HL-60 (cell line): ENCODE measurements around the gene STAC3.

ENCODE experiments used
- DNase-seq, 2 experiments: peaks; one replicate each; pipeline ENCODE4 v3.0.0-alpha.2; 2010 to 2020; ENCODE audit warnings: low read depth in 1 of 2, low spot score in 1 of 2
- H3K27ac ChIP-seq: fragments of 250-450 bp; sonication (Bioruptor Pico); replicated peaks from 2 replicates; pipeline ENCODE4 v1.5.1; 2020; ENCODE audit warnings: mild to moderate bottlenecking, moderate library complexity
- H3K27me3 ChIP-seq: fragments of 250-450 bp; sonication (Bioruptor Pico); 2 replicates; pipeline ENCODE4 v1.5.1; 2021; ENCODE audit warnings: mild to moderate bottlenecking, moderate library complexity; ENCODE audit not compliant: insufficient read depth, poor library complexity, severe bottlenecking
- H3K4me3 ChIP-seq: replicated peaks from 2 replicates; pipeline ENCODE4 v1.5.1; 2011; ENCODE audit warnings: mild to moderate bottlenecking, control low read depth, low read length; ENCODE audit not compliant: insufficient read depth
- CTCF ChIP-seq: IDR thresholded peaks from one replicate; pipeline ENCODE4 v1.5.1; 2011; ENCODE audit warnings: low read length, control low read depth, inconsistent platforms; ENCODE audit not compliant: insufficient read depth
- GABPA ChIP-seq: IDR thresholded peaks from 2 replicates; pipeline ENCODE4 v1.6.1; 2012; ENCODE audit warnings: low read depth
- POLR2AphosphoS5 ChIP-seq: IDR thresholded peaks from 2 replicates; pipeline ENCODE4 v1.6.1; 2012; ENCODE audit warnings: low read depth
- REST ChIP-seq: IDR thresholded peaks from 2 replicates; pipeline ENCODE4 v1.6.1; 2012; ENCODE audit warnings: low read depth; ENCODE audit not compliant: insufficient replicate concordance
- SPI1 ChIP-seq: IDR thresholded peaks from 2 replicates; pipeline ENCODE4 v1.6.1; 2012; ENCODE audit warnings: low read depth, mild to moderate bottlenecking, borderline replicate concordance

The STAC3 gene

DNA sequence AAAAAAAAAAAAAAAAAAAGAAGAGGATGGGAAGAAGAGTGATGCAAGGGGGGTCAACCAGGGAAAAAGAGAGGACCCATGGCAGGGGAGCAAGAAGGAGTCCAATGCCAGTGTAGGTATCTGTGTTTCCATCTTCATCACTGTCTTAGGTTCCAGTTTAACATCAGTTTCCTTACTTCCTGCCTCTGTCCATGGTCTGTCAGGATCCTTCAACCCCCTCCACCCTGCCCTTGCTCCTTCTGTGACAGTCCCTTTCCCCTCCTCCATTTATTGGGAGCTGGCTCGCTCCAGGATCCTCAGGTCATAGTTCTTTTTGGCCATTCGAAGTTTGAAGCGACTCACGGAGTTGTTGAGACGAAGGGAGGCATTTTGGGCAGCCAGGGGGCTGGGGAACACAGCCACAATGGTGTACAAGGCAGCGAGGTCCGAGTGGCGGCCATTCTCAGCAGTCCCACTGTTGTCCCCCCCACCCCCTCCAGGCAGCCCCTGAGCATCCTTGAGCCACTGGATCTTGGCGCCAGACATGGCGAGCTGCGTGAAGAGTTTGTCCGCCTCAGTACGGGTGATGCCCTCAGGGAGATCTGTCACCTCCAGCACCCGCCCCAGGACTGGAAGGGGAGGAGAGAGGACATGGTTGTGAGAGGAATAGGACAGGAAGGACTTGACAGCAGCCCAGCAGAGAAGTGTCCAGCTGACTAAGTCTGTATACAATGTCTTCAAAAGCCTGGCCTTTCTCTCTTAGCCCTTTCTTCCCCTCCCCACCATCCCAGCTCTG lies 3.7 kb upstream of the STAC3 start:
- no peak overlapping the region for H3K4me3 ChIP-seq
- no peaks in the 10 kb centered on the region for H3K27me3 ChIP-seq
- no peak overlapping the region for H3K27ac ChIP-seq
- no peak for DNase-seq
- TF ChIP-seq SPI1 (no peak), CTCF (no peak), REST (peak; percentile 71), GABPA (no peak), POLR2AphosphoS5 (no peak)

- no peak overlapping the region for H3K4me3 ChIP-seq
These were observed 446 bp downstream of the STAC3 start for GRCh38 chr12:57250541-57250940.

More at GRCh38 chr12:57250541-57250940, 446 bp downstream of the STAC3 start:
- DNase-seq: no peak
- Histone ChIP-seq H3K27ac (no peak overlapping the region), H3K27me3 (no peaks in the 10 kb centered on the region)
- no peak for TF ChIP-seq SPI1
- no peak for TF ChIP-seq GABPA
- TF ChIP-seq POLR2AphosphoS5: no peak
- no peak for TF ChIP-seq CTCF
- no peak for TF ChIP-seq REST
